ENCODE data around the gene LIPC.
"Not testable (repeated sequence)": the region's sequence is repeated elsewhere in the genome, so short reads cannot be mapped to it uniquely, and the experiment has no call there.

The LIPC gene

GRCh38 chr15:58594898-58595297 is 163.1 kb downstream of the LIPC start:
- no peak overlapping the region for H3K27ac ChIP-seq
- no peak for TF ChIP-seq CTCF (IDR thresholded peaks at IDR 0.05)
- no peak for DNase-seq (ENCODE audit: low spot score)
- no peak overlapping the region for H3K4me3 ChIP-seq

GRCh38 chr15:58595516-58596263 is 163.9 kb downstream of the LIPC start:
- no peak for DNase-seq (ENCODE audit: low spot score)
- H3K27ac ChIP-seq: no peak overlapping the region
- H3K4me3 ChIP-seq: no peak overlapping the region
- TF ChIP-seq CTCF (IDR thresholded peaks at IDR 0.05): no peak

GRCh38 chr15:58597943-58598828 is 166.4 kb downstream of the LIPC start:
- no peak for DNase-seq (ENCODE audit: low spot score)
- Histone ChIP-seq H3K27ac (no peak overlapping the region), H3K4me3 (no peak overlapping the region)
- no peak for TF ChIP-seq CTCF (IDR thresholded peaks at IDR 0.05)

- no peak for DNase-seq (ENCODE audit: low spot score)
- no peak overlapping the region for H3K4me3 ChIP-seq
- no peak overlapping the region for H3K27ac ChIP-seq
- TF ChIP-seq CTCF (IDR thresholded peaks at IDR 0.05): no peak
Observed at GRCh38 chr15:58598829-58599210, 167.0 kb downstream of the LIPC start.

- no peak overlapping the region for H3K4me3 ChIP-seq
- no peak for TF ChIP-seq CTCF (IDR thresholded peaks at IDR 0.05)
- DNase-seq (ENCODE audit: low spot score): no peak
- H3K27ac ChIP-seq: no peak overlapping the region
Observed at GRCh38 chr15:58602823-58603222, 171.0 kb downstream of the LIPC start.

GRCh38 chr15:58603927-58604326 is 172.1 kb downstream of the LIPC start:
- DNase-seq (ENCODE audit: low spot score); H3K27ac ChIP-seq; H3K4me3 ChIP-seq: not testable (repeated sequence)

GRCh38 chr15:58604455-58604923 is 172.7 kb downstream of the LIPC start:
- Histone ChIP-seq H3K27ac (no peak overlapping the region), H3K4me3 (no peak overlapping the region)
- DNase-seq (ENCODE audit: low spot score): no peak
- no peak for TF ChIP-seq CTCF (IDR thresholded peaks at IDR 0.05)
